Activated T-cell treated with anti-CD3 and anti-CD28 coated beads for 1 hour (primary cell): ENCODE results near the gene MGMT.

Experiments used
- DNase-seq: peaks from one replicate; pipeline ENCODE4 v3.0.0-alpha.2; 2020; ENCODE audit warnings: low read depth

Gene MGMT

DNA sequence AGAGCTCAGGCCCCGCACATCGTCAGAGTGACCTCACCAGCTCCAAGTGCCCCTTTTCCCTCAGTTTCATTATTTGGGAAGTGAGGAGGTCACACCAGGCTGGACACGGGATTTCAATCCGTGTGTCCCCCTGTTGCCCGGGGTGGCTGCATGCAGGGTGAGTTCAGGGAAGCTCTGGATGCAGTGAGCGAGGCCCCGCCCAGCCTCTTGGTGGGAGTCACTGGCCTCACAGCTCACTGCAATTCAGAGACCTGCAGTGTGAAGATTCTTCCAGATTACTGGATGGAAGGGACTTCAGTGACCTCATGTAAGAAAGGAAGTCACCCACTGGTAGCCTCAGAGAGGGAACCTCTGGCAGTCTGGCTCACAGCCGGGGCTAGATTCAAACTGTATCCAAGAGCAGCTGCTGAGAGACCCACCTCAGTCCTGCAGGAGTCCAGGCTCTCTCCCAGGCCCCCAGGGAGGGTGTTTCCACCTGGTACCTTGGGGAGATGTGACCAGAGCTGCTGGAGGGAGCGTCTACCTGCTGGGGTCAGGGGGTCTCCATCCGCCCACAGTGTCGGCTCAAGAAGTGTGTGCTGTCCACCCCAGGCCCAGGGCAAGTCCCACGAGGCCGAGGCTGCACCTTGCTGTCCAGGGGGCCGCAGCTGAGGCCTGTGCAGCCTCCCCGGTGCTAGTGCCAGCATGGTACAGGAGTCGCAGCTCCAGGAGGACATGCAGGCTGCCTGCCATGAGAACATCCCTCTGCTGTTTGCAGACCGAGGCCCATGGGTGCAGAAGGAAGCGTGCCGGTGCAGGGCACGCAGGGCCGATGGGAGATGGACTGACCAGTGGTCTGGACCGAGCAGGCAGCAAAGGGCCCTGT, 54.4 kb downstream of the MGMT start:
- DNase-seq: no peak

DNA sequence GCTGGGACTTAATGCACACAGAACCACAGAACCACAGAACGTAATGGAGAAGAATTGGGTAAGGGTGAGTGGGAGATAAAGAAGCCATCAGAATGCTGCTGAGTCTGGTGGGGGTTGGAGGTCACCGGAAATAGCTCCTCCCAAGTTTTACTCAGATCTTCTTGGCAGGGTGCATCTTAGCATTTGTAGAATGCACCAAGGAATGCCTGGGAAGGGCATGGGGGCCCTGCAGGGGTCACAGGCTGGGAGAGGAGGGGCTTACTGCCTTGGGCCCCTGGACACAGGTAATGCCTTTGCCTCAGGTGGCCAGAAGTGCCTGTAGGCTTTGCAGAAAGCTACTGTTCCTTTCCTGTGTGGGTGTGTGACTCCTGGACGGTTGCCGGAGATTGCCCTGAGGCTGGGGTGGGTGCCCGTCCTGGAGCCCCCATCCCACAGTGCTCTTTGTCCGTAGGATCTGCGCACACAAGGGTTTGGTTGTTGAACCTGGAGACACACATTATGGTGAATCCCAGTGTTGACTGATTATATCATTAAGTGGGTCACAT, 55.1 kb downstream of the MGMT start:
- DNase-seq: no peak

DNA sequence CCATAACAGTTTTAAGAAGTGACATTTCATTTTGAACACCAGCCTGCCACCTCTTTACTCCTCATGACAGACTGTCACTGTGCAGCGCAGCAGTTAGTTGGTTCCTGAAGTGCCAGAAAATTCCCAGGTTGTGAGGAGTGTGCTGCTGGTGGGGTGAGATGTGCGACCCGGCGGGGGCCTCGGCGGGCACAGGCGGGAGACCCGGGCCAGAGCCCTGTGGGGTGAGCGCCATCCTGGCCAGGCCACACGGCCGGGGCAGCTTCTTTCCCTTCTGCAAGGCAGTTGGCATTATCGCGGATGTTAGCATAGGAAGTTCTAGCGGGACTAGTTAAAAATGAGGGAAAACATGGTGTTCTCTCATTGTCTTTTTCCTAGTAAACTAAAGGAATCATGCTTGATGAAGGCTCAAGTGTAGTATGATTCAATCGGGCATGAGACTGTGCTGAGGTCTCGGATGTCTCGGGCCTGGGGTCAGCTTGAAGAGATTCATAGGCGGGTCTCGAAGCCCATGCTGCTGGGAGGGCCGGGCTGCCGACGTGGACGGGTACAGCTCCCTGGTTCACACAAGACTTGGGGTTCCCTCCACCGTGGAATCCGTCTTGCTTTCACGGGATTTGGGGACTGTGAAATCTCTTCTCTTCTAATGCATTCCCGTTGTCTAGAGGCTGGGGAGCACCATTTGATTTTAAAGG, 56.1 kb downstream of the MGMT start:
- no peak for DNase-seq

DNA sequence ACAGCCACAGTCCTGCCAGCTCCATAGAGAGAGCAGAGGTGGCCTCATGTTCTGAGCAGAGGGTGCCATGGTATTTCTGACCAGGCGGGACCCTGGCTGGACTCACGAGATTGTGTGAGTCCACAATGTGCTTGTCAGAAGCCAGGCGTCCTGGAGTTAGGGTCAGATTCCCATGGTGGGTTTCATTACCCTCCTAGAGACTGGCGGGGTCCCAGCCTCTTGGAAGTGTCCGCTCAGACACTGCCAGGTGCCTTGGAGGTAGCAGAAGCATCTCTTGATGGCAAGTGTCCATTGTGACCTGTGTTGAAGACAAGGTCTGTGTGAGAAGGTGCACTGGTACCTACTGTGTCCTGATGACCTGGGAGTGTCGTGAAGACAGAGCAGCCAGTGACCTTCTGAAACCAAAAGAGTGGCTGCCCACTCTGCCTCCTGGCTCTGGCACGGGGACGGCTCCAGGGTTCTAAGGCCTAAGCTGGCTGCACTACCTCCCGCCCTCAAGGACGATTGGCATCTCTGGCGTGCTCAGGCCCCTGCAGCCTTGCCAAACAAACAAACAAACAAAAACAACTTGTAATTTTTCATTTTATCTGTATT, 56.8 kb downstream of the MGMT start:
- DNase-seq: no peak

DNA sequence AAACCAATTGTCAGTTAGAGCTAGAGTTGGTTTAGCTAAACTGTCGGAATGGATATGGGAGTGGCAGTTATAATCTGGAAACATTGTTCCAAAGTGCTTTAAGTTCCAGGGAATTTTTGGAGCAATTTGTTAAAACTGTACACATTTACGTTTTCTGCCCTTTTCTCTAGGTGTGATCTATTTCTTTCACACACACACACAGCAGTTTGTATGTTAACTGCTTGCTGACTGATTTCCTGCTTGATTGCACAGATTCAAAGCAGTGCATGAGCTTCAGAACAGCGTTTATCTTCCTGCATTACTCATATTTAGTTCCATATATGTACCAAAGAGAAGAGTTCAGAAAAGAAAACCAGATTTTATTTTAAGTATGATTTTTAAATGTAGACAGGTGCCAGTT, 57.9 kb downstream of the MGMT start:
- no peak for DNase-seq

DNA sequence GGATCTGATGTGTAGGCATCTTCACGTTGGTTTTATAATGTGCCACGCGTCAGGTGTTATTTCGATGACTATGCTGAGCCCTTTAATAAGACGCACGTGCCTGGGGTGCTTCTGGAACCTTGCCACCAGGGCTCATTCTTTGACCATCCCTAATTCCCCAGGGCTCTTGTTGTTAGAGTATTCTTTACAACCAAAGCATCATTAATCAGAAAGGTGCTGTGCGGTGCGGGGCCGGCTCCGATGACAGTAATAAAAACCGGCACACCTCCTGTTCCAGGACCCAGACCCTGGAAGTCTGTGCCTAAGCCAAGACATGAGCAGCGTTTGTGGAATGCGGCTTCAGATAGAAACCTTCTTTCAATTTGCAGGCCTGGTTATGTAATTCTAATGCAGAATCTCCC, 58.4 kb downstream of the MGMT start:
- no peak for DNase-seq

DNA sequence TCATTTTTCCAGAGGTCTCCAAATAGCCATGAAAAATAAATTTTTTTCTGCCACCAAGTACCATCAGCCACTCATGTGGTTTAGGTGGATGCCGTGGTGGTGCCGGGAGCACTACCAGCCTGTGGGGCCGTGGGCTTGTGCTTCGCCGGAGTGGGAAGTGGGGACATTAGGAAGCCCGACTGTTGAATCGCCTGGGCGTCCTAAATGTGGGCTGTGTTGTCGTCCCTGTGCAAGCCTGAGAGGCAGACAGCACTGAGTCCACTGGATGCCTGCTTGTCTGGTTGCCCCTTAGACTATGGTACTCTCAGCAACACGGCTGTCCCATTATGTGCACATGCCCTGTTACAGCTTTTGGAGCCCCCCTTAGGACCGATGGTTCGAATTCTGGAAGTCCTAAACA, 59.9 kb downstream of the MGMT start:
- DNase-seq: no peak

DNA sequence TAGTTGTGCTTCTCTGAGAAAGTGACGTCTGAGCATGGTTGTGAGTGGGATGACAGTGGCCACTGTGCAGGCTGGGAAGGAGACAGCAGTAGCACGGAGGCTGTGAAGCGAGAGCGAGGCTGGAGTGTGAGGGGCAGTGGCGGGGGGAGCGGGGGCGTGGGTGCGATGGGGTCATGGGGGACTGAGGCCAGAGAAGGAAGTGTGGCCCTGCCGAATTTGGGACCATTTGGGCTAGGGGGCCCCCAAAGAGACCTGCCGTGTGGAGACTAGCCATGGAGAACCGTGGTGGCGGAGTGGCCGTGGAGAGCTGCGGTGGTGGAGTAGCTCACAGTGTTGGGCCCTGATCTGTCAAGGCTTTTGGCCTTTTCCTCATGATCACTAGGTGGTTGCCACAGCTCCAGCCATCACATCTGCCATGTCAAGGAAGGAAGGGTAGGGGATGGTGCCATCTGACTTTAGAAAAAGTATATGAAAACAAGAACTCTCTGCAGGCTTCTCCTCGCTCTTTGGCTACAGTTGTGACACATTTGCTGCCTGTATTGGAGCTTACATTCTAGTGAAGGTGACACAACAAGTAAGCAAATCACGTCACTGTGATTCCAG, 61.4 kb downstream of the MGMT start:
- DNase-seq: no peak

DNA sequence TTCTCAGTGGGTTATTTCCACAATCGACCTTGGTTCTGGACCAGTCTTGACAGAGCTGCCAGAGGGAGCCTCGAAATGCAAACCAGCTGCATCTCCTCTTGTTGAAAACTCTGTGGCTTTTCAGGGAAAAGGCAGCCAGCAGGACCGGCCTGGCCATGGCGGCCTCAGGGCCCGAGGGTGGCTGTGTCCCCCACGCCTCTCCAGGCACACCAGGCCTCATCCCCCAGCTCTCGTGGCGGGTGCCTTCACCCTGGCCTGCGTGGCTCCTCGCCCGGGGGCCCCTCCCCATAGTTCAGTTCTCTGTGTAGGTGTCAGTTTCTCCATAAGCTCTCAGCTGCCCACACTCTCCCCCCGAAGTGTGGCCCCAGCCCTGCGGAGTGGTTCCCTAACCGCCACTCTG, 63.5 kb downstream of the MGMT start:
- no peak for DNase-seq

DNA sequence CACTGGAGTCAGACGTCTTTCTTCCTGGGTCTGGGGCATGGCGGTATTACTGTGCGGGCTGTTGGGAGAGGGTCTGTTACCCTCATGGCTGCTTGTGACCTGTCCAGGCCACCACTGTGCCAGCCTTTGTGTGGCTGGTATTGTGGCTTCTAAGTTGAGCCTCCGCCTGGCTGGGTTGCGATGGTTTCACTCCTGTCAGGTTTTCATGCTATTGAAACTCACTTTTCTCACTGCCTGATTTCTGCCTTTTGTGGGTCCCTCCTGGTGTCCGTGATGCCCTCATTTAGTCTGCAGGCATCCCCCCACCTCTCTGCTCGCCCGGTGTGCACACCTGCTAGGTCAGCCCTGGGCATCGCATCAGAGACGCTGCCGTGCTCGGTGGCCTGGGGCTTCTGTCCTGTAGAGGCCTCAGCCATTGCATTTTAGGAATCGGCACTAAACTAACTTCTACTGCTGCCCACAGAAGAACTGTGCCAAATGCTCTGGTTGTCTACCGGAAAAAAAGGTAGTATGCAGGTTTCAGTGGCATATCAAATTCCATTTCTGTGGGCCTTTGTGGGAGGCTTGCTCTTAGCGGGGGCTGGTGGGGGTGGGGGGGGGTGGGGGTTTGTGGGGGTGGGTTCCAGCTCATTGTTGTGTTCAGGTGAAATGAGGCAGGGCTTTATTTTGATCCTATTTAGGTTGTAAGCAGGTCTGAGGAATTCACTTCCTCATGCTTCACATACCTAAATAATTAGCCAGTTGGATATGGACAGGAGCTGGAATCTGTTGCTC, 64.3 kb downstream of the MGMT start:
- DNase-seq: no peak

DNA sequence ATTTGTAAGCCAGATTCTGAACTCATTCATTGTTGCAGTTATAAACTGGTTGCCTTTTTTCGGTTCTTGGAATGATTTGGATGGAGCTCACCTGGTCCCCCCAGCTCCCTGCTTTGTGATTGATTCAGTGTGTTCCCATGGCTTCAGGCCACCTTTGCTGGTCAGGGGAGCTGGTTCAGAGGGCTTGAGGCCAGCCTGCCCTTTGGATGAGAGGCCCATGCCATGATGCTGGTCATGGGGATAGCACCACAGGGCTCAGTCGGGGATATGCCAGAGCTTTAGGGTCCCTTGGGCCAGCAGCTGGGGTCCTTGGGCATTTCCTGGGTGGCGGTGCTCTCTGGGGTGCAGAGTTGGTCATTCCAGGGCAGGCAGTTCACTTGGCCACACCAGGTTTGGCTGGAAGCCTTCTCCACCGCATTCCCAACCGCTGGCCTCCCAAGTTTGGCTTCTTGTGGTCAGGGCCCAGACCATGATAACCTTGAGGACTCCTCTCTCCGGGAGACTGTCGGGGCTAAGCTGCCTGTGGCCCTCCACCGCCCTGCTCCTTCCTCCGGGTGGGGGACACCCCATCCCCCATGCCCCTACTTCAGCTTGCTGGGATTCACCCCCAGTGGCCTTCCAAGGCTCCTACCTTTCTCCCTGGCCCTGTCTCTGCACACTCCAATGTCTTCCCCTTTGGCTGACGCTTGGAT, 65.1 kb downstream of the MGMT start:
- DNase-seq: no peak

DNA sequence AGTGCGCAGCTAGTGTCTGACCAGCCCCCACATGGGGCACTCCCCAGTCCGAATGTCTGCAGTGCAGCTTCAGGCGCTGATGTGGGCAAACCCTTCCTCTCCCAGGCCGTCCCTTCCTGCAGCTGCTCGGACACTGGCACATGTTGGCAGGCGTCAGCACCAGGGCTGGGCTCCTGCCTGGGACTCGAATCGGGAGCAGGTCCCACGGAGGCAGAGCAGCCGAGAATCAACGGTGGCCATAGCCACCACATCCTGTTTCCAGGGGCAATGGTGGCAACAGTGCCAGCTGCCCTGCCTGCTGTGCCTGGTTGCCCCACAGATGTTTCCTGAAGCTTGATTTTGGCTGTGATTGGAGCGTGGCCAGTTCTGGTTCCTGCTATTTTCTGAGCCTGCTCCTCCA, 65.8 kb downstream of the MGMT start:
- DNase-seq: no peak

DNA sequence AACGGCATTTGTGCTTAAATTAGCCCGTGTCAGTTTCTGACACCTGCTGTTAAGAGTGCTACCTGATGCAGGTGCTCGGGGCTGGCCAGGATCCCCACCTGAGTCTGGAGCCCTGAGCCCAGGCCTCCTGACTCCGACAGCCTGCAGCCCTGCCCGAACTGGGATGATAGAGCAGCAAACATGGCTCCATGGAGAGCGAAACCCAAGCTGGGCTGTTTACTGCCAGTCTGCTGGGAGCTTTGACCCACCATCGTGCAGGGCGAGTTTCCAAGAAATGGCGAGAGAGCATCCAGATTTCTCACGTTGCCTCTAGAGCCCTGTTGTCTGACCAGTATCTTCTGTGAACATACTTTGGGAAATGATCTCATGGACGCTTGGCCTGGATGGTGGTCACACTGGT, 66.2 kb downstream of the MGMT start:
- no peak for DNase-seq

DNA sequence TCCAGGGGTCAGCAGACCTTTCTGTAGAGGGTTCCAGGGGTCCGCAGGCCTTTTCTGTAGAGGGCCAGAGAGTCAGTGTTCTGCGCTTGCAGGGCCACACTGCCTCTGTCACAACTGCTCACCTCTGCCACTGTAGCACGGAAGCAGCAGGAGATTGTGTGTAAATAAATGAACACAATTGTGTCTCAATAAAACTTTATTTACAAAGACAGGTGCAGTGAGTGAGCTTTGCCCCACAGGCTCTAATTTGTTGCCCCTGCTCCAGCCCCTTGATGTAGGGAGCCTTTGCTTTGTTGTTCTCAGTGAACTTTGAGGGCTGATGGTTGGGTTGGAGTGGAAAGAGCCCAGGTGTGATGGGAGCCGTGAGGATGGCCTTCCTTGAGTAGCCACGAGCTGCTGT, 67.8 kb downstream of the MGMT start:
- DNase-seq: no peak

DNA sequence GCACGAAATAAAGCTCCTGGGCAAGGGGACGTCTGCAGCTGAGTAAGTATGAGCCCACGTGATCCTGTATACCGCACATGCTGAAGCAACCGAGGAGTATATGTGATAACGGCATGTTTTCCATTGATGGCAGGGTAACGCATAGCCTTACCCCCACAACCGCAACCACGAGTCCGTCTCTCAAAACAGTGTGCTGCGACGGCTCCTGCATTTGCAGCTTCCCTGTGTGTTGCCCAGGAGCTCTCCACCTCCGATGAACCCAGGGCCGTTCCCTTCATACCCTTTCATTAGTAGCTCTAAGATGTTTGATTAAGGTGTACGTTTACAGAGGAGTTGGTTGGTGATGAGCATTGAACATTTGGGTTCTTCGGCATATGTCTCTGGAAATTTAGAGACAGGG, 69.3 kb downstream of the MGMT start:
- DNase-seq: no peak

DNA sequence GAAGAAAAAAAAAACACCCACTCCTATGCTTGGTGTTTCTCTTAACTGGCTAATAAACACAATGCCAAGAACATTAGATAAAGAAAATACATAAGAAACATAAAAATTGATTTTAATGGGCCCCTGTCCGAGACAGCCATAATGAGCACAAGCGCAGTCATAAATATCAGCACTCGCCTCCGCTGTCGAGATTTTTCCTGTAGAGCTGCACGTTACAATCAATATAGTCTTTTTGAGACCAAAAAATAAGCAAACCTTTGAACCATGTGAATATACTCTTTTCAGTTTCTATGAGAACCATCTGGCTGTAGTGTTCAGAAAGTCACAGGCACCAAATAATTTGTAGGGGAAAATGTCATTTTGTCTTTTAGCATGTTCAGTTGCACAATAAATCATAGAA, 70.1 kb downstream of the MGMT start:
- DNase-seq: no peak

DNA sequence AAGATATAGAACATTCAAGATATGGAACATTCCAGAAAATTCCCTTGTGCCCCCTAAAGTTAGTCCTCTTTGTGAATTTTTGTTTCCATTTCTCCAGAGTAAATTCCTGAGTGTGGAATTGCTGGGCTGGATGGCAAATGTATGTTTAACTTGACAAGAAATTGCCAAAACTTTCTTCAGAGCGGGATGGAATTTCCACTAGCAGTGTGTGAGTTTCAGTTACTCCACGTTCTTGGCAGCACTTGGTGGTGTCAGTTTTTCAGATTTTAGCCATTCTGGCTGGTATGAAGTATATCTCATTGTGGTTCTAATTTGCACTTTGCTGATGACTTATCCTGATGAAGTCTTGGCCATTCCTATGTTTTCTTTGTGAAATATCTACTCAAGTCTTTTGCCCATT, 71.2 kb downstream of the MGMT start:
- no peak for DNase-seq

DNA sequence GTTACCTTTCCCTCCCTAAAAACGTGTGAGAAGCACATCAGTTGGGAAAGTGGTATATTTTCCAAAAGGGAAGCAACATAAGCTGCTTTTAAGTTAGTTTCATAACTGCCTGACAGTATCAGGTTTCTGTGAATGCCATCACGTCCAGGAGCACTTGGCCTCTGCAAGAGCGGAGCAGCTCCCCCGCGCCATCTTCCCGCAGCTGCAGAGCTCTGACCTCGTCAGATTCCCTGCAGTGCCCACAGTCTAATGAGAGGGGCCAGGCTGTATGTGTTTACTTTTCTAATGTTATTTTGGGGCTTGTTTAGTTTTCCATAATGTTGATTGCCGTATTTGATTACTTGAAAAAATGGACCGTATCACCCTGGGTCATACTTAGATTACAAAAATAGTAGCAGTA, 74.2 kb downstream of the MGMT start:
- DNase-seq: no peak

DNA sequence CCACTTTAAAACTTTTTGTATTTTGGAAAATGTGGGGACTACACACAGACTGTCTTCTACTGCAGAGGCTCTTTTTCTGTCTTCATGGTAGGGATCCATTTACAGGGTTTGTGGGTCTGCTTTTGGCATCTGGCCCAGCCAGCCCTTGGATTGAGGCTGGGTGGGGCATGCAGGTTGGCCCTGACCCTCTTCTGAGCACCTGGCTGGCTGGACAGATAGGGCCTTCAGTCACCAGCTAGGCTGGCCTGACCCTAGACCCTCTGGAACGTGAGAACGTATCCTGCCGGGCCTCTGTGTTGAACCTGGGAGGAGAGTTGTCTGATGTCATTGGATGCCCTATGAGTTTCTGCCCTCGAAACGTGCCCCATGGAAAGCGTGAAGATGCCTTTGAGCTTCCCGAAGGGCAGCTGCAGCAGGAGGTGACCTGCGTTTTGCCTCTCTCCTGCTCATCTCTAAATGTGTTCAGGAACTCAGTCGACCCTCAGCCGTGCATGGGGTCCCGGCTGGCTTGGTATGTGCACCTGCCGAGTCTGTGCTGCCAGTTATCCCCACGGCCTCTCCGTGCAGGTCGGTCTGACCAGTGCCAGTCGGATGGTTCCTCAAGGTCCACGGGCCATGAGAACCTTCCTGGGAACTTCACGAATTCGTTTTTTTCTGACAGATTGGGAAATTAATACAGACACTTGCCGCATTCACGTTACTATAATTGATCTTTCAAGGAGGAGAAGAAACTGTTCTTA, 74.9 kb downstream of the MGMT start:
- DNase-seq: no peak

DNA sequence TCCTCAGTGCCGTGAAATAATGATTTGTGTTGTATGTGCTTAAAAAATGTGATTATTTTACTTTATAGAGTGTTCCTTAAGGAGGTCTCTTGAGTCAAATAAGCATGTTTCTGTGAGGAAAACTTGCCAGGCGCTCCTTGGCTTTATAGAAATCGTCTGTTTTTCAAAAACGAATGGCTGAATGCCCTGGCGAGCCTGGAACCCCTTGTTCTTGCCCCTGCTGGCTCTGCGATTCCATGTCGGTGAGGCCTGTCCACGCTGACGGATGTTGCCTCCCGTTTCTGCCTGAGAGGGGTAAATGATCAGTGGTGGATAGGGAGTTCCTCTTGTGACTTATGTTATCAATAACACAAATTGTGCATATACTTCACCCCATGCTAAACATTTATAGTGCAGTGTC, 75.5 kb downstream of the MGMT start:
- no peak for DNase-seq
